Gastrocnemius medialis (tissue), 4 donors: ENCODE results near the gene ITGB5. TPM values are rescaled to one million over a fixed set of nuclear protein-coding genes. Genes with fewer than 3 reads are reported as not detected.
A peak's percentile ranks its signal among the peaks of the same experiment; 100 is the strongest.

ENCODE experiments used
- ATAC-seq, 2 donors: fragments of 150-250 bp; one replicate each; pipeline ENCODE4 v1.9.1; 2016
- DNase-seq, 2 donors: peaks; one replicate each; pipeline ENCODE4 v3.0.0-alpha.2; 2019
- H3K27ac ChIP-seq, 4 donors: fragments of 200-600 bp; sonication (generic); 1 replicate in 1 of 4; 2 replicates in 3 of 4; pipeline ENCODE4 v1.5.1; 2016 to 2018; ENCODE audit warnings: mild to moderate bottlenecking in 2 of 4, moderate library complexity in 1 of 4
- H3K27me3 ChIP-seq, 3 donors: fragments of 200-600 bp; sonication (generic) in 2 of 3; 1 replicate in 1 of 3; 2 replicates in 2 of 3; pipeline versions ENCODE4 v1.5.1 to v1.6.0; 2016 to 2019; ENCODE audit warnings: mild to moderate bottlenecking in 1 of 3, moderate library complexity in 1 of 3
- H3K36me3 ChIP-seq, 2 donors: fragments of 200-600 bp; sonication (generic) in 1 of 2; one replicate each; pipeline ENCODE4 v1.5.1; 2017 to 2018
- H3K4me1 ChIP-seq, 2 donors: fragments of 200-600 bp; sonication (generic) in 1 of 2; one replicate each; pipeline ENCODE4 v1.5.1; 2016 to 2017; ENCODE audit warnings: mild to moderate bottlenecking in 2 of 2
- H3K4me3 ChIP-seq, 4 donors: fragments of 200-600 bp; sonication (generic) in 3 of 4; 1 replicate in 1 of 4; 2 replicates in 3 of 4; pipeline ENCODE4 v1.5.1; 2016 to 2019; ENCODE audit warnings: mild to moderate bottlenecking in 2 of 4
- H3K9me3 ChIP-seq, 3 donors: fragments of 200-600 bp; sonication (generic) in 2 of 3; 1 replicate in 1 of 3; 2 replicates in 2 of 3; pipeline ENCODE4 v1.5.1; 2016 to 2019
- CTCF ChIP-seq, 5 experiments: fragments of 450-650 bp in 3 of 5; fragments of 200-600 bp in 2 of 5; sonication (generic) in 2 of 5; IDR thresholded peaks in 4 of 5; conservative IDR thresholded peaks in 1 of 5; 1 replicate in 4 of 5; 2 replicates in 1 of 5; pipeline ENCODE4 v1.5.1; 2016 to 2019; ENCODE audit warnings: antibody characterized with exemption in 5 of 5, mild to moderate bottlenecking in 3 of 5, moderate library complexity in 3 of 5
- POLR2A ChIP-seq, 2 donors: fragments of 450-650 bp; IDR thresholded peaks; one replicate each; pipeline ENCODE4 v1.6.1; 2017; ENCODE audit warnings: antibody characterized with exemption in 2 of 2, mild to moderate bottlenecking in 2 of 2, moderate library complexity in 2 of 2
- in situ Hi-C, 4 donors: fragments of 200-750 bp; cut with MboI; loops; one replicate each; pipeline versions ENCODE4 v1.15.0 to v1.8.0; 2017; ENCODE audit warnings: low sequenced_read_pairs in 4 of 4
- intact Hi-C: fragments of 100-400 bp; cut with DNase I; formaldehyde crosslinking; loops from one replicate; pipeline ENCODE4 v1.15.1; 2023; ENCODE audit warnings: low total_unique reads
- total RNA-seq, 4 donors: library from RNA; depleted of rRNA; stranded (reverse); fragments of >200 nt; gene quantifications; one replicate each; pipeline versions ENCODE4 v1.1.0 to v1.2.3, GENCODE V29; 2016

Gene ITGB5
- total RNA-seq, 4 donors from 2014 or later = 35.2 to 101 (median 71.3) TPM

- H3K27ac ChIP-seq = no peak overlapping the region
- intact Hi-C loops (no loop called here), in situ Hi-C loops (no loop called here)
- peaks cover 0 to 7% of the 10 kb centered on the region in 2 donors for H3K36me3 ChIP-seq
- H3K27me3 ChIP-seq = no peaks in the 10 kb centered on the region
- no peak for ATAC-seq
- no peaks in the 10 kb centered on the region for H3K9me3 ChIP-seq
- no peak for DNase-seq
- no peak overlapping the region for H3K4me3 ChIP-seq
- H3K4me1 ChIP-seq = peaks cover 6 to 23% of the 10 kb centered on the region in 2 donors
- TF ChIP-seq POLR2A (IDR thresholded peaks at IDR 0.05) = no peak
- TF ChIP-seq CTCF (IDR thresholded peaks at IDR 0.05 in 4 of 5, conservative IDR thresholded peaks at IDR 0.05 in 1 of 5) = no peak
Measured at GRCh38 chr3:124848300-124848699, 38.9 kb downstream of the ITGB5 start.

- H3K27ac ChIP-seq = no peak overlapping the region
- H3K4me3 ChIP-seq = no peak overlapping the region
- no peaks in the 10 kb centered on the region for H3K9me3 ChIP-seq
- H3K27me3 ChIP-seq = no peaks in the 10 kb centered on the region
- peaks cover 0 to 7% of the 10 kb centered on the region in 2 donors for H3K36me3 ChIP-seq
- ATAC-seq = no peak
- H3K4me1 ChIP-seq = peaks cover 10 to 28% of the 10 kb centered on the region in 2 donors
- in situ Hi-C loops (no loop called here), intact Hi-C loops (no loop called here)
- no peak for TF ChIP-seq POLR2A (IDR thresholded peaks at IDR 0.05)
- TF ChIP-seq CTCF (IDR thresholded peaks at IDR 0.05 in 4 of 5, conservative IDR thresholded peaks at IDR 0.05 in 1 of 5) = no peak
- DNase-seq = no peak
Measured at GRCh38 chr3:124847863-124848262, 39.3 kb downstream of the ITGB5 start.

GRCh38 chr3:124847051-124847450 lies 40.1 kb downstream of the ITGB5 start:
- Histone ChIP-seq H3K4me1 (peaks cover 12 to 30% of the 10 kb centered on the region in 2 donors), H3K4me3 (no peak overlapping the region), H3K27me3 (no peaks in the 10 kb centered on the region), H3K36me3 (peaks cover 0 to 7% of the 10 kb centered on the region in 2 donors), H3K27ac (no peak overlapping the region), H3K9me3 (no peaks in the 10 kb centered on the region)
- in situ Hi-C loops (no loop called here), intact Hi-C loops (no loop called here)
- no peak for DNase-seq
- TF ChIP-seq POLR2A (IDR thresholded peaks at IDR 0.05) (no peak), CTCF (IDR thresholded peaks at IDR 0.05 in 4 of 5, conservative IDR thresholded peaks at IDR 0.05 in 1 of 5) (no peak)
- no peak for ATAC-seq

- H3K27me3 ChIP-seq = no peaks in the 10 kb centered on the region
- in situ Hi-C loops = no loop called here
- H3K9me3 ChIP-seq = no peaks in the 10 kb centered on the region
- no peak for TF ChIP-seq POLR2A (IDR thresholded peaks at IDR 0.05)
- no peak for TF ChIP-seq CTCF (IDR thresholded peaks at IDR 0.05 in 4 of 5, conservative IDR thresholded peaks at IDR 0.05 in 1 of 5)
- no peak overlapping the region for H3K4me3 ChIP-seq
- peak in 1 of 2 donors; percentile 41 for ATAC-seq
- DNase-seq = peak in 1 of 2 donors; percentile 30
- intact Hi-C loops = no loop called here
- H3K4me1 ChIP-seq = peaks cover 12 to 29% of the 10 kb centered on the region in 2 donors
- H3K27ac ChIP-seq = peak overlapping the region; percentile 41 to 65 (median 60)
- H3K36me3 ChIP-seq = peaks cover 0 to 9% of the 10 kb centered on the region in 2 donors
Measured at GRCh38 chr3:124846189-124846588, 41.0 kb downstream of the ITGB5 start.

- DNase-seq = peak; percentile 23 to 53
- no peaks in the 10 kb centered on the region for H3K9me3 ChIP-seq
- no peaks in the 10 kb centered on the region for H3K27me3 ChIP-seq
- H3K4me1 ChIP-seq = peaks cover 12 to 24% of the 10 kb centered on the region in 2 donors
- in situ Hi-C loops (no loop called here), intact Hi-C loops (no loop called here)
- peak; percentile 47 to 65 for ATAC-seq
- peaks cover 0 to 14% of the 10 kb centered on the region in 2 donors for H3K36me3 ChIP-seq
- H3K4me3 ChIP-seq = no peak overlapping the region
- peak overlapping the region; percentile 41 to 65 (median 60) for H3K27ac ChIP-seq
- TF ChIP-seq CTCF (IDR thresholded peaks at IDR 0.05 in 4 of 5, conservative IDR thresholded peaks at IDR 0.05 in 1 of 5) = no peak
- no peak for TF ChIP-seq POLR2A (IDR thresholded peaks at IDR 0.05)
Measured at GRCh38 chr3:124845406-124845805, 41.8 kb downstream of the ITGB5 start.
